GM19438 (cell line): ENCODE data around the gene SLC6A15.
A peak's percentile ranks its signal among the peaks of the same experiment; 100 is the strongest.

Source experiments
- ATAC-seq: cut with Tn5 transposase; IDR thresholded peaks from one replicate; pipeline ENCODE4 v1.9.1; 2021; ENCODE audit warnings: low read depth; ENCODE audit not compliant: unreplicated experiment

Gene SLC6A15

GRCh38 chr12:84875241-84875640 is 37.4 kb downstream of the SLC6A15 start:
- no peak for ATAC-seq

- ATAC-seq = no peak
Observed at GRCh38 chr12:84874825-84875139, 37.8 kb downstream of the SLC6A15 start.

GRCh38 chr12:84874125-84874824 is 38.3 kb downstream of the SLC6A15 start:
- ATAC-seq = peak; percentile 88

GRCh38 chr12:84862186-84862585 is 50.4 kb downstream of the SLC6A15 start:
- ATAC-seq = no peak

- no peak for ATAC-seq
Observed at GRCh38 chr12:84860718-84861117, 51.9 kb downstream of the SLC6A15 start.

- no peak for ATAC-seq
Observed at GRCh38 chr12:84858796-84859195, 53.8 kb downstream of the SLC6A15 start.

- no peak for ATAC-seq
Observed at GRCh38 chr12:84857525-84858208, 54.9 kb downstream of the SLC6A15 start.

- ATAC-seq = no peak
Observed at GRCh38 chr12:84856156-84856900, 56.3 kb downstream of the SLC6A15 start.

- ATAC-seq = no peak
Observed at GRCh38 chr12:84843593-84844144, 68.9 kb downstream of the SLC6A15 start.

GRCh38 chr12:84842406-84843013 is 70.1 kb downstream of the SLC6A15 start:
- ATAC-seq = no peak

GRCh38 chr12:84841591-84841990 is 71.0 kb downstream of the SLC6A15 start:
- no peak for ATAC-seq

GRCh38 chr12:84840356-84840755 is 72.2 kb downstream of the SLC6A15 start:
- no peak for ATAC-seq

GRCh38 chr12:84826925-84827324 is 85.7 kb downstream of the SLC6A15 start:
- no peak for ATAC-seq

- ATAC-seq = no peak
Observed at GRCh38 chr12:84825149-84825548, 87.5 kb downstream of the SLC6A15 start.

GRCh38 chr12:84822525-84822924 is 90.1 kb downstream of the SLC6A15 start:
- ATAC-seq = no peak

GRCh38 chr12:84816916-84817695 is 95.5 kb downstream of the SLC6A15 start:
- no peak for ATAC-seq

GRCh38 chr12:84814664-84815245 is 97.8 kb downstream of the SLC6A15 start:
- ATAC-seq = no peak

- no peak for ATAC-seq
Observed at GRCh38 chr12:84813780-84814663, 98.6 kb downstream of the SLC6A15 start.

- ATAC-seq = no peak
Observed at GRCh38 chr12:84811291-84811690, 101.3 kb downstream of the SLC6A15 start.
